Uterus (tissue), 2 donors: ENCODE results near the gene TMF1.

Experiments
- CTCF ChIP-seq, 4 experiments: fragments of 200-600 bp in 2 of 4; fragments of 450-650 bp in 2 of 4; sonication (generic) in 2 of 4; IDR thresholded peaks; one replicate each; pipeline ENCODE4 v1.5.1; 2016 to 2019; ENCODE audit warnings: antibody characterized with exemption in 4 of 4, mild to moderate bottlenecking in 2 of 4, moderate library complexity in 1 of 4
- POLR2A ChIP-seq, 2 donors: fragments of 450-650 bp; IDR thresholded peaks; one replicate each; pipeline ENCODE4 v1.6.1; 2016; ENCODE audit warnings: antibody characterized with exemption in 2 of 2, mild to moderate bottlenecking in 1 of 2, moderate library complexity in 1 of 2

GRCh38 chr3:68988740-68989139, 63.4 kb downstream of the TMF1 start:
- no peak for TF ChIP-seq POLR2A (IDR thresholded peaks at IDR 0.05)
- no peak for TF ChIP-seq CTCF (IDR thresholded peaks at IDR 0.05)
